Neuronal stem cell (in vitro differentiated cells): ENCODE measurements around the gene NFS1.

Experiments used
- DNase-seq: peaks from one replicate; pipeline ENCODE4 v3.0.0-alpha.2; 2013; ENCODE audit warnings: low spot score
- H2AFZ ChIP-seq: one replicate; pipeline ENCODE4 v1.6.1; 2013; ENCODE audit warnings: mild to moderate bottlenecking, low read length, inconsistent platforms
- H2AK5ac ChIP-seq: 2 replicates; pipeline ENCODE4 v1.6.1; 2013; ENCODE audit warnings: low read depth, mild to moderate bottlenecking, inconsistent platforms, low read length, moderate library complexity, mixed read lengths
- H2BK120ac ChIP-seq: 2 replicates; pipeline ENCODE4 v1.6.1; 2013; ENCODE audit warnings: low read depth, mild to moderate bottlenecking, inconsistent platforms, low read length, moderate library complexity, mixed read lengths
- H2BK12ac ChIP-seq: one replicate; pipeline ENCODE4 v1.6.1; 2013; ENCODE audit warnings: low read length, inconsistent platforms
- H2BK15ac ChIP-seq: 2 replicates; pipeline ENCODE4 v1.6.1; 2013; ENCODE audit warnings: mild to moderate bottlenecking, low read length, inconsistent platforms, mixed read lengths
- H2BK5ac ChIP-seq: one replicate; pipeline ENCODE4 v1.6.1; 2013; ENCODE audit warnings: inconsistent platforms, mild to moderate bottlenecking, low read length, moderate library complexity
- H3K14ac ChIP-seq: one replicate; pipeline ENCODE4 v1.6.1; 2013; ENCODE audit warnings: low read length, inconsistent platforms
- H3K18ac ChIP-seq: 2 replicates; pipeline ENCODE4 v1.6.1; 2013; ENCODE audit warnings: low read length, inconsistent platforms
- H3K23ac ChIP-seq: 2 replicates; pipeline ENCODE4 v1.6.1; 2013; ENCODE audit warnings: low read depth, mild to moderate bottlenecking, mixed read lengths, low read length, inconsistent platforms; ENCODE audit not compliant: poor library complexity
- H3K27ac ChIP-seq: replicated peaks from 3 replicates; pipeline ENCODE4 v1.5.1; 2013; ENCODE audit warnings: low read length, inconsistent platforms
- H3K27me3 ChIP-seq, 3 experiments: 2 replicates each; pipeline ENCODE4 v1.6.1; 2013; ENCODE audit warnings: low read length in 3 of 3, mild to moderate bottlenecking in 2 of 3, inconsistent platforms in 1 of 3, low read depth in 1 of 3, mixed read lengths in 1 of 3, moderate library complexity in 1 of 3; ENCODE audit not compliant: control insufficient read depth in 3 of 3, insufficient read depth in 3 of 3
- H3K36me3 ChIP-seq, 2 donors: replicated peaks in 1 of 2; 2 replicates each; pipeline ENCODE4 v1.6.1; 2013; ENCODE audit warnings: low read length in 2 of 2; ENCODE audit not compliant: control insufficient read depth in 2 of 2, insufficient read depth in 2 of 2
- H3K4ac ChIP-seq: 2 replicates; pipeline ENCODE4 v1.6.1; 2013; ENCODE audit warnings: inconsistent platforms, mild to moderate bottlenecking, low read length, moderate library complexity
- H3K4me1 ChIP-seq, 2 donors: 1 replicate in 1 of 2; 2 replicates in 1 of 2; pipeline ENCODE4 v1.6.1; 2013; ENCODE audit warnings: low read length in 2 of 2, low read depth in 1 of 2; ENCODE audit not compliant: control insufficient read depth in 2 of 2, insufficient read depth in 1 of 2
- H3K4me2 ChIP-seq: one replicate; pipeline ENCODE4 v1.6.1; 2013; ENCODE audit warnings: mild to moderate bottlenecking, low read length, inconsistent platforms; ENCODE audit not compliant: insufficient read depth, poor library complexity, severe bottlenecking
- H3K4me3 ChIP-seq, 2 donors: 2 replicates each; pipeline ENCODE4 v1.5.1; 2013; ENCODE audit warnings: low read length in 2 of 2, mild to moderate bottlenecking in 2 of 2, inconsistent platforms in 1 of 2, moderate library complexity in 1 of 2
- H3K79me1 ChIP-seq: one replicate; pipeline ENCODE4 v1.6.1; 2013; ENCODE audit warnings: low read depth, mild to moderate bottlenecking, inconsistent platforms, low read length, moderate library complexity
- H3K9ac ChIP-seq: one replicate; pipeline ENCODE4 v1.6.1; 2013; ENCODE audit warnings: mild to moderate bottlenecking, low read depth, low read length, inconsistent platforms; ENCODE audit not compliant: poor library complexity
- H3K9me3 ChIP-seq, 2 donors: replicated peaks in 1 of 2; 2 replicates each; pipeline versions ENCODE3 to v1.6.1; 2013; ENCODE audit warnings: low read length in 2 of 2, mild to moderate bottlenecking in 2 of 2, inconsistent platforms in 1 of 2, low read depth in 1 of 2, mixed read lengths in 1 of 2, moderate library complexity in 1 of 2; ENCODE audit not compliant: control insufficient read depth in 2 of 2, insufficient read depth in 1 of 2
- H4K8ac ChIP-seq: one replicate; pipeline ENCODE4 v1.6.1; 2013; ENCODE audit warnings: low read depth, mild to moderate bottlenecking, inconsistent platforms, low read length, moderate library complexity
- H4K91ac ChIP-seq: one replicate; pipeline ENCODE4 v1.6.1; 2013; ENCODE audit warnings: low read length, low read depth, mild to moderate bottlenecking, inconsistent platforms; ENCODE audit not compliant: poor library complexity
- WGBS, 2 donors: extraction: QIAGEN DNeasy Blood & Tissue Kit; methylation state at CpG; one replicate each; pipeline ENCODE4 v1.1.7; 2013; ENCODE audit warnings: missing lambda C conversion rate in 2 of 2, mixed read lengths in 1 of 2; ENCODE audit not compliant: insufficient read length in 2 of 2, insufficient replicate concordance in 1 of 2; ENCODE audit errors: extremely low coverage in 2 of 2; 5-methylcytosine and 5-hydroxymethylcytosine counted together

The NFS1 gene

DNA sequence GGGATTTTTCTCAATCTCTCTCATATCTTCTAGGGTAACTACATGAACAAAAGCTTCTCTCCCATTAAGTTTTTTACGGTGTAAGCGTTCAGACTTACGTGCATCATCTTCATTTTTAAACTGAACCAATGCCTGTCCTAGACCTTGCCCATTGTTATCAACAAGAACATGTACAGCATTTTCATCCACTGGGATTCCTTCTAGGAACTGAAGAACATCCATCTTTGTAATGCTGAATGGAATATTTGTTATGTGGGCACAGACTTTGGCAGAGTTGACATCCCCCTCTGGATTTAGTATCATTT is 45.8 kb downstream of the NFS1 start:
- Histone ChIP-seq H3K9me3 (peaks cover 0 to 11% of the 10 kb centered on the region in 2 donors), H3K23ac (no peak overlapping the region), H3K27me3 (no peaks in the 10 kb centered on the region), H3K18ac (no peak overlapping the region), H4K8ac (no peak overlapping the region), H3K4me2 (no peak overlapping the region), H3K36me3 (peaks cover 21 to 97% of the 10 kb centered on the region in 2 donors), H2BK15ac (no peak overlapping the region), H2AFZ (no peak overlapping the region), H3K4me1 (no peaks in the 10 kb centered on the region), H2BK5ac (no peak overlapping the region), H3K27ac (no peak overlapping the region), H3K14ac (no peak overlapping the region), H3K4me3 (no peak overlapping the region), H2BK12ac (no peak overlapping the region), H4K91ac (no peak overlapping the region), H3K79me1 (peaks cover 12% of the 10 kb centered on the region), H2BK120ac (no peak overlapping the region), H2AK5ac (no peak overlapping the region), H3K4ac (no peak overlapping the region), H3K9ac (no peak overlapping the region)
- DNase-seq, result no peak
- WGBS, 2 donors, result no CpG with 5 or more reads among the region's 3 CpGs

DNA sequence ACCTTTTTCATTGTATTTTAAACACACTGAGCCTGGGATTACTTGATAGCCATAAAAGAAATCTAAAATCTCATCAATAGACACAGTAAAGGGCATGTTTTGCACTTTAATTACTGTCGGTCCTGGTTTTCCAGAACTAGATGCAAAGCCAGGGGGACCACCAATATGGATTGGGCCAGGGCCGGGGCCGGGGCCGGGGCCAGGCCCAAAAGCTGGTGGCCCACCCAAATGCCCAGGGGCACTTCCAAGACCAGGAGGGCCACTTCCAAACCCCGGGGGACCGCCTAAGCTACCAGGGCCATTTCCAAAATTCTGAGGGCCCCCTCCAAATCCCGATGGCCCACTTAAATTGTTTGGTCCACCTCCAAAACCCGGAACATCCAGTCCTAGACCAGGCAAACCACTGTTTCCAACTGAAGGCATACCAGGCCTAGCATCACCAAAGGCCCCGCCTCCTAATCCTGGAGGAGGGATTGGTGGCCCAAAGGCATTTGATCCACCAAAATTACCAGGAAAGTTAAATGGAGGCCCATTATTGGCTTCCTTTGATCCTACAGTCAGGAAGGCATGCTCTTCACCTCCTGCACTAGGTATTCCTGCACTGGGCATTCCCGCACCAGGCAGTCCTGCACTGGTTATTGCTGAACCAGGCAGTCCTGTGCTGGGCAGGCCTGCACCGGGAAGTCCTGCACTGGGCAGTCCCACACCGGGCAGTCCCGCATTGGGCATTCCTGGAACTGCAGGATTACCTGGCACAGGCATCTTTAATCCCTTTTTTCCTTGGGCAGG is 46.3 kb downstream of the NFS1 start:
- Histone ChIP-seq H2AK5ac (no peak overlapping the region), H3K9me3 (peaks cover 0 to 11% of the 10 kb centered on the region in 2 donors), H3K14ac (no peak overlapping the region), H3K36me3 (peaks cover 21 to 97% of the 10 kb centered on the region in 2 donors), H2BK5ac (no peak overlapping the region), H4K91ac (no peak overlapping the region), H3K4me1 (no peaks in the 10 kb centered on the region), H3K9ac (no peak overlapping the region), H2BK120ac (no peak overlapping the region), H4K8ac (no peak overlapping the region), H3K27ac (no peak overlapping the region), H3K18ac (no peak overlapping the region), H3K4me3 (no peak overlapping the region), H3K79me1 (peaks cover 12% of the 10 kb centered on the region), H3K23ac (peak overlapping the region; percentile 87), H2AFZ (no peak overlapping the region), H3K4ac (no peak overlapping the region), H3K27me3 (no peaks in the 10 kb centered on the region), H3K4me2 (no peak overlapping the region), H2BK15ac (no peak overlapping the region), H2BK12ac (no peak overlapping the region)
- no peak for DNase-seq
- WGBS, 2 donors, result no CpG with 5 or more reads among the region's 13 CpGs

DNA sequence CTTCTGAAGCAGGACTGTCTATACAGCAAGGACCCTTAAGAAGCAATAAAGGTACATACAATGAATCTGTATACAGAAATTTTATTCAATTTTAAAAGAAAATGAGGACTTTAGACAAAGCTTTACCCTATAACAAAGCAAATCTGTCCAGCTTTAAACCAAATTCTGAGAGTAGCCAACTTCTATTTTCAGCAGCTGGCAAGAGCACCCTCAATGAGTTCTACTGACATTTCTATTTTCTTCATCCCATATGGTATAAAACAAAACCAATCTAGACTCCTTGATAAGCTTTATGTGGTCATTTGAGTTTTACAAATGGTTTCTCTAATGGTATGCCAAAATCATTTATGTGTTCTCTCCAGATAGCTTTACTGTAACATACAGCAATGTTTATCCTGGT is 47.2 kb downstream of the NFS1 start:
- H3K79me1 ChIP-seq, result peaks cover 12% of the 10 kb centered on the region
- no peak overlapping the region for H3K14ac ChIP-seq
- H2BK5ac ChIP-seq, result no peak overlapping the region
- no peaks in the 10 kb centered on the region for H3K27me3 ChIP-seq
- no peak overlapping the region for H4K91ac ChIP-seq
- H3K36me3 ChIP-seq, result peaks cover 21 to 94% of the 10 kb centered on the region in 2 donors
- no peak overlapping the region for H3K27ac ChIP-seq
- peaks cover 0 to 11% of the 10 kb centered on the region in 2 donors for H3K9me3 ChIP-seq
- H3K4ac ChIP-seq, result no peak overlapping the region
- H2BK15ac ChIP-seq, result no peak overlapping the region
- H2BK120ac ChIP-seq, result no peak overlapping the region
- no peak overlapping the region for H3K4me3 ChIP-seq
- H4K8ac ChIP-seq, result no peak overlapping the region
- no peaks in the 10 kb centered on the region for H3K4me1 ChIP-seq
- H2AK5ac ChIP-seq, result no peak overlapping the region
- H3K23ac ChIP-seq, result no peak overlapping the region
- DNase-seq, result no peak
- no peak overlapping the region for H3K4me2 ChIP-seq
- no peak overlapping the region for H3K18ac ChIP-seq
- H2AFZ ChIP-seq, result no peak overlapping the region
- no peak overlapping the region for H3K9ac ChIP-seq
- H2BK12ac ChIP-seq, result no peak overlapping the region

DNA sequence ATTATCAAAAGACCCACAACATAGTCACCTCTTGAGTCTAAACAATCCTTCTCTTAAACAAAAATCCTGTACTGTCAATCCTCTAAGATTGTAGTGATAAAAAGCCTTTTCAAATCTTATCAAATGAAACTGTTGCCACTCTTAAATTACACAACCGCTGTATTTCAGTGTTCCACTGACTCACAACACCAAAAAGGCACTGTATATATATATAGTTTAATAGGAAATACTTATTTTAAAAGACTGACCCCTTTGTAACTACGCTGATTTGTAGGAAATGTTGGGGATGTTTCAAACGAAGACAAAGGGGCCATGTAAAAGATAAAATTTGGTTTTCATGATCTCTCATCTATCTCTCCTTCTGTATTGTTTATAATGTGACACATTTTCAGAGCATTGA is 48.5 kb downstream of the NFS1 start:
- H3K9me3 ChIP-seq, result peaks cover 0 to 8% of the 10 kb centered on the region in 2 donors
- H2BK15ac ChIP-seq, result no peak overlapping the region
- no peak overlapping the region for H2BK5ac ChIP-seq
- no peaks in the 10 kb centered on the region for H3K27me3 ChIP-seq
- H2AK5ac ChIP-seq, result no peak overlapping the region
- peaks cover 12% of the 10 kb centered on the region for H3K79me1 ChIP-seq
- H3K9ac ChIP-seq, result no peak overlapping the region
- no peak overlapping the region for H2BK12ac ChIP-seq
- H3K23ac ChIP-seq, result no peak overlapping the region
- peaks cover 21 to 89% of the 10 kb centered on the region in 2 donors for H3K36me3 ChIP-seq
- no peak overlapping the region for H3K14ac ChIP-seq
- no CpG with 5 or more reads among the region's 3 CpGs for WGBS, 2 donors
- no peak overlapping the region for H3K27ac ChIP-seq
- no peak for DNase-seq
- H4K91ac ChIP-seq, result no peak overlapping the region
- no peaks in the 10 kb centered on the region for H3K4me1 ChIP-seq
- no peak overlapping the region for H2AFZ ChIP-seq
- H3K18ac ChIP-seq, result no peak overlapping the region
- H3K4me3 ChIP-seq, result no peak overlapping the region
- no peak overlapping the region for H3K4me2 ChIP-seq
- H4K8ac ChIP-seq, result no peak overlapping the region
- H2BK120ac ChIP-seq, result no peak overlapping the region
- H3K4ac ChIP-seq, result no peak overlapping the region
